Activated T-cell treated with anti-CD3 and anti-CD28 coated beads, Interleukin-2, amount 50 U/mL, for 72 hours (primary cell): ENCODE data around the gene CDK18. TPM values are rescaled to one million over a fixed set of nuclear protein-coding genes. Genes with fewer than 3 reads are reported as not detected.

ENCODE experiments used
- ATAC-seq, 2 donors: fragments of 150-1000 bp; cut with Tn5 transposase; replicated peaks in 1 of 2; 2 replicates each; pipeline ENCODE4 v1.10.0; 2021; ENCODE audit warnings: moderate library complexity in 2 of 2, mild to moderate bottlenecking in 1 of 2
- DNase-seq, 2 donors: peaks; one replicate each; pipeline ENCODE4 v3.0.0; 2021 to 2022; ENCODE audit warnings: mixed read lengths in 1 of 2
- H3K27ac Mint-ChIP-seq: one replicate; pipeline ENCODE4 v1.8.0; 2022; ENCODE audit warnings: mild to moderate bottlenecking, moderate library complexity, mixed read lengths
- H3K27me3 Mint-ChIP-seq: one replicate; pipeline ENCODE4 v1.8.0; 2022; ENCODE audit warnings: low read depth, mixed read lengths
- H3K36me3 Mint-ChIP-seq, 2 donors: one replicate each; pipeline ENCODE4 v1.8.0; 2022; ENCODE audit warnings: mixed read lengths in 2 of 2, mild to moderate bottlenecking in 1 of 2; ENCODE audit not compliant: insufficient read depth in 2 of 2
- H3K4me1 Mint-ChIP-seq: one replicate; pipeline ENCODE4 v1.8.0; 2022; ENCODE audit warnings: low read depth, mixed read lengths
- H3K4me3 Mint-ChIP-seq, 2 donors: one replicate each; pipeline ENCODE4 v1.8.0; 2022; ENCODE audit warnings: mild to moderate bottlenecking in 2 of 2, mixed read lengths in 2 of 2, moderate library complexity in 2 of 2
- H3K9me3 Mint-ChIP-seq, 2 donors: one replicate each; pipeline ENCODE4 v1.8.0; 2022; ENCODE audit warnings: mixed read lengths in 2 of 2
- total RNA-seq, 2 donors: library from RNA; stranded (reverse); gene quantifications; one replicate each; pipeline ENCODE4 v1.2.3, GENCODE V29; 2022

The CDK18 gene
- total RNA-seq, 2 donors from 2014 or later = 2.3 to 3.3 TPM

- no peaks in the 10 kb centered on the region for H3K9me3 Mint-ChIP-seq
- H3K4me3 Mint-ChIP-seq = no peak overlapping the region
- H3K36me3 Mint-ChIP-seq = no peaks in the 10 kb centered on the region
- no peak for ATAC-seq
- peaks cover 16% of the 10 kb centered on the region for H3K4me1 Mint-ChIP-seq
- no peak for DNase-seq
- H3K27me3 Mint-ChIP-seq = peaks cover 9% of the 10 kb centered on the region
- H3K27ac Mint-ChIP-seq = no peak overlapping the region
These were observed 77.0 kb downstream of the CDK18 start for GRCh38 chr1:205581321-205581980.

GRCh38 chr1:205582046-205582445 is 77.6 kb downstream of the CDK18 start:
- H3K4me1 Mint-ChIP-seq = peaks cover 16% of the 10 kb centered on the region
- ATAC-seq (no peak), DNase-seq (no peak)
- no peak overlapping the region for H3K27ac Mint-ChIP-seq
- peaks cover 9% of the 10 kb centered on the region for H3K27me3 Mint-ChIP-seq
- no peak overlapping the region for H3K4me3 Mint-ChIP-seq
- H3K36me3 Mint-ChIP-seq = no peaks in the 10 kb centered on the region
- no peaks in the 10 kb centered on the region for H3K9me3 Mint-ChIP-seq

Other genes with a start within 250 kb of the CDK18 start
- gene NUAK2, start 182.9 kb upstream of the CDK18 start, total RNA-seq = 1 to 10 TPM; 5.4 to 5.7 TPM
- gene KLHDC8A, start 147.7 kb upstream of the CDK18 start, total RNA-seq = not detected
- gene LEMD1, start 82.6 kb upstream of the CDK18 start, total RNA-seq = 1 to 10 TPM in 1 of 2 donors, not detected in 1; 3.1 TPM
- under 1 TPM; 0.34 to 0.97 TPM for gene BLACAT1, start 48.6 kb upstream of the CDK18 start, total RNA-seq
- 10 to 100 TPM; 72.8 to 86.8 TPM for gene ELK4, start 127.3 kb downstream of the CDK18 start, total RNA-seq
- 1 to 10 TPM in 1 of 2 donors, under 1 TPM in 1; 0.70 to 1.0 TPM for gene SLC45A3, start 175.8 kb downstream of the CDK18 start, total RNA-seq
- gene NUCKS1, start 245.5 kb downstream of the CDK18 start, total RNA-seq = 100 to 1,000 TPM; 192 to 257 TPM